MM.1S (cell line): ENCODE results near the gene HS3ST4.

Experiments used
- DNase-seq: peaks from one replicate; pipeline ENCODE4 v3.0.0-alpha.2; 2015
- H2AFZ ChIP-seq: fragments of 300-600 bp; sonication (generic); 2 replicates; pipeline ENCODE4 v1.6.0; 2016; ENCODE audit warnings: antibody characterized with exemption, low read length
- H3F3A ChIP-seq: fragments of 300-600 bp; sonication (generic); 2 replicates; pipeline ENCODE4 v1.6.1; 2016; ENCODE audit warnings: mild to moderate bottlenecking, antibody characterized with exemption, low read length, moderate library complexity, mixed read lengths; ENCODE audit not compliant: insufficient read depth
- H3K27ac ChIP-seq: fragments of 300-600 bp; sonication (generic); 2 replicates; pipeline ENCODE4 v1.5.1; 2016; ENCODE audit warnings: mild to moderate bottlenecking, low read length
- H3K27me3 ChIP-seq: fragments of 300-600 bp; sonication (generic); replicated peaks from 2 replicates; pipeline ENCODE4 v1.6.0; 2016; ENCODE audit warnings: low read length; ENCODE audit not compliant: insufficient read depth
- H3K36me3 ChIP-seq: fragments of 300-600 bp; sonication (generic); replicated peaks from 2 replicates; pipeline ENCODE4 v1.6.1; 2016; ENCODE audit warnings: mild to moderate bottlenecking, low read length, mixed read lengths; ENCODE audit not compliant: insufficient read depth
- H3K4me1 ChIP-seq: fragments of 300-600 bp; sonication (generic); 2 replicates; pipeline ENCODE4 v1.6.1; 2016; ENCODE audit warnings: low read length, mixed read lengths
- H3K4me2 ChIP-seq: fragments of 300-600 bp; sonication (generic); 2 replicates; pipeline ENCODE4 v1.6.0; 2016; ENCODE audit warnings: low read depth, low read length
- H3K4me3 ChIP-seq: fragments of 300-600 bp; sonication (generic); 2 replicates; pipeline ENCODE4 v1.5.1; 2016; ENCODE audit warnings: low read length, mixed read lengths
- H3K79me2 ChIP-seq: fragments of 300-600 bp; sonication (generic); 2 replicates; pipeline ENCODE4 v1.6.1; 2016; ENCODE audit warnings: mixed run types, low read length, mixed read lengths
- H3K9ac ChIP-seq: fragments of 300-600 bp; sonication (generic); 2 replicates; pipeline ENCODE4 v1.6.1; 2016; ENCODE audit warnings: low read length, mixed read lengths
- H3K9me2 ChIP-seq: fragments of 300-600 bp; sonication (generic); replicated peaks from 2 replicates; pipeline ENCODE4 v1.6.1; 2016; ENCODE audit warnings: mild to moderate bottlenecking, low read length, mixed read lengths; ENCODE audit not compliant: insufficient read depth
- H3K9me3 ChIP-seq: fragments of 300-600 bp; sonication (generic); replicated peaks from 2 replicates; pipeline ENCODE4 v1.6.1; 2016; ENCODE audit warnings: mild to moderate bottlenecking, low read length, mixed read lengths; ENCODE audit not compliant: insufficient read depth
- H4K20me1 ChIP-seq: fragments of 300-600 bp; sonication (generic); 2 replicates; pipeline ENCODE4 v1.6.1; 2016; ENCODE audit warnings: mild to moderate bottlenecking, low read length, moderate library complexity, mixed read lengths; ENCODE audit not compliant: insufficient read depth
- EZH2 ChIP-seq: fragments of 300-600 bp; sonication (generic); optimal IDR thresholded peaks from 2 replicates; pipeline ENCODE3; 2017; ENCODE audit warnings: low read depth, mild to moderate bottlenecking, antibody characterized with exemption, low read length, mixed read lengths
- EZH2phosphoT487 ChIP-seq: fragments of 300-600 bp; sonication (generic); IDR thresholded peaks from 2 replicates; pipeline ENCODE4 v1.6.1; 2018; ENCODE audit warnings: antibody characterized with exemption, low read length
- TF ChIP-seq, protein P1 (sequence below): fragments of 300-600 bp; sonication (generic); IDR thresholded peaks from 2 replicates; pipeline ENCODE4 v1.5.1; 2016; ENCODE audit warnings: antibody characterized with exemption, low read length, mixed read lengths

Gene HS3ST4

DNA sequence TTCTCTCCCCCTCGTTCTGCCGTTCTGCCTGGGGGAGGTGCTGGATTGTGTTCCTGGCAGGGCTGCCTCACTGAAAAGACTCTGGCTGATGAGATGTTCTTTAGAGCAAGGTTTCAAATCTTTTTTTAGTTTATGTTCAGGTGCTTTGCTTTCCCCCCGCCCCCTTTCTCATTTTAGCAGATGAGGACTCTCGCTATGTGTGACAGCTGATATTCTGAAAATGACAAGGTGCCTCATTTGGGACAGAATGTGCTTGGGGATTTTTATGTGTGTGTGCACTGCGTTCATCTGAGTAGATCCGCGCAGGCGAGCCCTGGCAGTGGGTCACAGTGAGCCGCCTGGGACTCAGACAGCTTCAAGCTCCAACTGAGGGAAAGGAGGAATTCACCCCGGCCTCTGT lies 205.9 kb downstream of the HS3ST4 start:
- H3K27ac ChIP-seq, result peak overlapping the region; percentile 96
- peak; percentile 91 for DNase-seq
- H3K9me2 ChIP-seq, result no peaks in the 10 kb centered on the region
- H3K27me3 ChIP-seq, result no peaks in the 10 kb centered on the region
- H4K20me1 ChIP-seq, result no peaks in the 10 kb centered on the region
- H3F3A ChIP-seq, result peaks cover 26% of the 10 kb centered on the region
- H3K36me3 ChIP-seq, result no peaks in the 10 kb centered on the region
- H3K79me2 ChIP-seq, result no peaks in the 10 kb centered on the region
- H3K4me3 ChIP-seq, result peak overlapping the region; percentile 65
- peak overlapping the region; percentile 69 for H3K9ac ChIP-seq
- H2AFZ ChIP-seq, result peak overlapping the region; percentile 39
- H3K4me2 ChIP-seq, result peak overlapping the region; percentile 97
- TF ChIP-seq EZH2 (no peak), EZH2phosphoT487 (no peak)
- TF ChIP-seq, protein P1, sequence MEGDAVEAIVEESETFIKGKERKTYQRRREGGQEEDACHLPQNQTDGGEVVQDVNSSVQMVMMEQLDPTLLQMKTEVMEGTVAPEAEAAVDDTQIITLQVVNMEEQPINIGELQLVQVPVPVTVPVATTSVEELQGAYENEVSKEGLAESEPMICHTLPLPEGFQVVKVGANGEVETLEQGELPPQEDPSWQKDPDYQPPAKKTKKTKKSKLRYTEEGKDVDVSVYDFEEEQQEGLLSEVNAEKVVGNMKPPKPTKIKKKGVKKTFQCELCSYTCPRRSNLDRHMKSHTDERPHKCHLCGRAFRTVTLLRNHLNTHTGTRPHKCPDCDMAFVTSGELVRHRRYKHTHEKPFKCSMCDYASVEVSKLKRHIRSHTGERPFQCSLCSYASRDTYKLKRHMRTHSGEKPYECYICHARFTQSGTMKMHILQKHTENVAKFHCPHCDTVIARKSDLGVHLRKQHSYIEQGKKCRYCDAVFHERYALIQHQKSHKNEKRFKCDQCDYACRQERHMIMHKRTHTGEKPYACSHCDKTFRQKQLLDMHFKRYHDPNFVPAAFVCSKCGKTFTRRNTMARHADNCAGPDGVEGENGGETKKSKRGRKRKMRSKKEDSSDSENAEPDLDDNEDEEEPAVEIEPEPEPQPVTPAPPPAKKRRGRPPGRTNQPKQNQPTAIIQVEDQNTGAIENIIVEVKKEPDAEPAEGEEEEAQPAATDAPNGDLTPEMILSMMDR, result no peak
- H3K9me3 ChIP-seq, result no peaks in the 10 kb centered on the region
- peaks cover 46% of the 10 kb centered on the region for H3K4me1 ChIP-seq

- H3K79me2 ChIP-seq, result no peaks in the 10 kb centered on the region
- no peak overlapping the region for H2AFZ ChIP-seq
- no peaks in the 10 kb centered on the region for H3K9me2 ChIP-seq
- no peaks in the 10 kb centered on the region for H3K9me3 ChIP-seq
- H3K4me1 ChIP-seq, result no peaks in the 10 kb centered on the region
- H4K20me1 ChIP-seq, result no peaks in the 10 kb centered on the region
- no peaks in the 10 kb centered on the region for H3K27me3 ChIP-seq
- no peaks in the 10 kb centered on the region for H3F3A ChIP-seq
- no peak overlapping the region for H3K4me2 ChIP-seq
- no peak overlapping the region for H3K27ac ChIP-seq
- H3K36me3 ChIP-seq, result no peaks in the 10 kb centered on the region
- no peak overlapping the region for H3K9ac ChIP-seq
- H3K4me3 ChIP-seq, result no peak overlapping the region
- DNase-seq, result no peak
- TF ChIP-seq, protein P1, result no peak
- TF ChIP-seq EZH2phosphoT487 (no peak), EZH2 (no peak)
Observed at GRCh38 chr16:25905810-25906209, 214.1 kb downstream of the HS3ST4 start.

- H3K4me1 ChIP-seq, result peaks cover 18% of the 10 kb centered on the region
- no peak overlapping the region for H3K9ac ChIP-seq
- H3K79me2 ChIP-seq, result no peaks in the 10 kb centered on the region
- H3K4me3 ChIP-seq, result no peak overlapping the region
- H3K27me3 ChIP-seq, result no peaks in the 10 kb centered on the region
- DNase-seq, result no peak
- H3F3A ChIP-seq, result 0 out of 2 replicates have a peak, but pooled peaks cover 4% of the 10 kb centered on the region
- H4K20me1 ChIP-seq, result no peaks in the 10 kb centered on the region
- TF ChIP-seq, protein P1, result no peak
- no peak for TF ChIP-seq EZH2phosphoT487
- TF ChIP-seq EZH2, result no peak
- H3K9me2 ChIP-seq, result no peaks in the 10 kb centered on the region
- H3K36me3 ChIP-seq, result no peaks in the 10 kb centered on the region
- H2AFZ ChIP-seq, result no peak overlapping the region
- H3K27ac ChIP-seq, result no peak overlapping the region
- no peak overlapping the region for H3K4me2 ChIP-seq
- H3K9me3 ChIP-seq, result no peaks in the 10 kb centered on the region
Observed at GRCh38 chr16:25910971-25911370, 219.2 kb downstream of the HS3ST4 start.
